RWPE2 (cell line): ENCODE measurements around the gene PSMD8.

Experiments used
- ATAC-seq: fragments of 200-7000 bp; cut with Tn5 transposase; 3 replicates; pipeline ENCODE4 v1.9.1; 2021; ENCODE audit warnings: low read depth
- DNase-seq: peaks from one replicate; pipeline ENCODE4 v3.0.0-alpha.2; 2020; ENCODE audit warnings: low spot score
- H3K27ac ChIP-seq: fragments of 450-650 bp; 2 replicates; pipeline ENCODE4 v1.5.1; 2017; ENCODE audit warnings: mild to moderate bottlenecking; ENCODE audit not compliant: poor library complexity, severe bottlenecking
- H3K27me3 ChIP-seq: fragments of 250-450 bp; sonication (Bioruptor Pico); 2 replicates; pipeline ENCODE4 v1.5.1; 2021; ENCODE audit warnings: mild to moderate bottlenecking, moderate library complexity; ENCODE audit not compliant: insufficient read depth, poor library complexity, severe bottlenecking
- H3K36me3 ChIP-seq: fragments of 250-450 bp; sonication (Bioruptor Pico); 2 replicates; pipeline ENCODE4 v1.5.1; 2020; ENCODE audit warnings: low read depth, mild to moderate bottlenecking, moderate library complexity
- H3K4me1 ChIP-seq: fragments of 250-450 bp; sonication (Bioruptor Pico); 2 replicates; pipeline ENCODE4 v1.5.1; 2021; ENCODE audit warnings: mild to moderate bottlenecking, moderate library complexity; ENCODE audit not compliant: insufficient read depth, poor library complexity, severe bottlenecking
- H3K4me3 ChIP-seq: fragments of 250-450 bp; sonication (Bioruptor Pico); 2 replicates; pipeline ENCODE4 v1.5.1; 2021; ENCODE audit warnings: mild to moderate bottlenecking, moderate library complexity; ENCODE audit not compliant: severe bottlenecking
- H3K9me3 ChIP-seq: fragments of 250-450 bp; sonication (Bioruptor Pico); 2 replicates; pipeline ENCODE4 v1.5.1; 2021; ENCODE audit warnings: mild to moderate bottlenecking, moderate library complexity; ENCODE audit not compliant: severe bottlenecking
- TF ChIP-seq, protein P1 (sequence below): fragments of 450-650 bp; IDR thresholded peaks from one replicate; pipeline ENCODE4 v1.5.1; 2017; ENCODE audit warnings: mild to moderate bottlenecking, moderate library complexity; ENCODE audit not compliant: poor library complexity, severe bottlenecking

PSMD8 gene

DNA sequence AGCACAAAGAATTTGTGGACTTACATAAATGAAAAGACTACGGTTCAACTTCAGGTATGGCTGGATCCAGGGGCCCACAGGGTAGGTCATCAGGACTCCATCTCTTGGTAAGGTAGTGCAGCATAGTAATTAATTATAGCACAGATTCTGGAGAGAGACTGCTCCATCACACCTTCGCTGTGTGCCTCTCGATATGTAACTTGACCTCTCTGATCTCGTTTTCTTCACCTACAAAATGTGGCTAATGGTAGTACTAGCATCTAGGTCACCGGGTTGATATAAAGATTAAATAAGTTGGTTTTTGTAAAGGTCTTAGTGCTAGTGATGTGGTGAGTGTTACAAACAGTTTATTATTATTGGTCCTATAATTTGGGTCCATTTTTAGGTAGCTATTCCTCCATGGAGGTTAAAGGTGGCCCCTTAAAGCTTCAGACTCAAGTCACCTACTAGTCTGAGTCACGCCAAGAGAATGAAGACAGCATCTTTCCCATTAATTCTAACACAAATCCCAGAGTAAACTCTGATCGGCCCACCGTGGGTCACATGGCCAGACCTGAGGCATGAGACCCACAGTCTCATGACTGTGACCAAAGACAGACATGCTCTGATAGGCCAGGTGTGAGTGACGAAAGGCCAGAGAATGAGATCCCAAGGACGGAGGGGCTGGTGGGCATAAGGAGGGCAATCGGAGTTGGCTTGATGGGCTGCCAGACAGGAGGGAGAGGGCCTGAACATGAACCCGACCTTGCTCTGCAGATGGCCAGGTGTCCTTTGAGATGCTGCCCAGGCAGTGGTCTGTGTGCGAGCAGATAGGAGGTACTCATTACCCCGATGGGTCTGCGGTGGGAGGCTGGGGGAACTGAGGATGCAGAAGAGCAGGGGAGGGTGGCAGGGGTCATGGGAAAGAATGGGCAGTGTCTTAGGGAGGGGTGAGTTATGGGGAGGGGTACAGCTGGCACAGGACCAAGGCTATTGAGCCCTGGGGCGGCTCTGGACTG is 18.3 kb upstream of the PSMD8 start:
- H3K27ac ChIP-seq: no peak overlapping the region
- no peaks in the 10 kb centered on the region for H3K4me1 ChIP-seq
- H3K9me3 ChIP-seq: no peaks in the 10 kb centered on the region
- no peak for ATAC-seq
- H3K27me3 ChIP-seq: peaks cover 29% of the 10 kb centered on the region
- no peak overlapping the region for H3K4me3 ChIP-seq
- no peaks in the 10 kb centered on the region for H3K36me3 ChIP-seq
- TF ChIP-seq, protein P1, sequence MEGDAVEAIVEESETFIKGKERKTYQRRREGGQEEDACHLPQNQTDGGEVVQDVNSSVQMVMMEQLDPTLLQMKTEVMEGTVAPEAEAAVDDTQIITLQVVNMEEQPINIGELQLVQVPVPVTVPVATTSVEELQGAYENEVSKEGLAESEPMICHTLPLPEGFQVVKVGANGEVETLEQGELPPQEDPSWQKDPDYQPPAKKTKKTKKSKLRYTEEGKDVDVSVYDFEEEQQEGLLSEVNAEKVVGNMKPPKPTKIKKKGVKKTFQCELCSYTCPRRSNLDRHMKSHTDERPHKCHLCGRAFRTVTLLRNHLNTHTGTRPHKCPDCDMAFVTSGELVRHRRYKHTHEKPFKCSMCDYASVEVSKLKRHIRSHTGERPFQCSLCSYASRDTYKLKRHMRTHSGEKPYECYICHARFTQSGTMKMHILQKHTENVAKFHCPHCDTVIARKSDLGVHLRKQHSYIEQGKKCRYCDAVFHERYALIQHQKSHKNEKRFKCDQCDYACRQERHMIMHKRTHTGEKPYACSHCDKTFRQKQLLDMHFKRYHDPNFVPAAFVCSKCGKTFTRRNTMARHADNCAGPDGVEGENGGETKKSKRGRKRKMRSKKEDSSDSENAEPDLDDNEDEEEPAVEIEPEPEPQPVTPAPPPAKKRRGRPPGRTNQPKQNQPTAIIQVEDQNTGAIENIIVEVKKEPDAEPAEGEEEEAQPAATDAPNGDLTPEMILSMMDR: no peak
- peak; percentile 38 for DNase-seq

DNA sequence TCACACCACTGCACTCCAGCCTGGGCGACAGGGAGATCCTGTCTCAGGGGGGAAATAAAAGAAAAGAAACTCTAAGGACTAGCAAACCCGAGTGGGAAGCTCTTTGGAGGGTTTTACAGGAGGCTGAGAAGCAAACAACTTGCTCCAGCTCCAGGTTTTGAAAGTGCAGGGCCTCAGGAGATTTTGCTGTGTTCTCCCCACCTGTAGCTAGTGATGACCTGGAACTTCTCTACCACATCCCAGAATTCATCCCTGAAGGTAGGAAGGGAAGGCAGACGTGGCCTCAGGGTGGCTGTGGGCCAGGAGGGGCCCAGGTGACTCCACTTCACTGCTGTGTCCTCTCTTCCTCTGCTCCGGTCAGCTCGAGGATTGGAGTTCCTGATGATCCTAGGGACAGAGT is 16.3 kb upstream of the PSMD8 start:
- H3K27me3 ChIP-seq: peaks cover 33% of the 10 kb centered on the region
- no peaks in the 10 kb centered on the region for H3K9me3 ChIP-seq
- TF ChIP-seq, protein P1: no peak

DNA sequence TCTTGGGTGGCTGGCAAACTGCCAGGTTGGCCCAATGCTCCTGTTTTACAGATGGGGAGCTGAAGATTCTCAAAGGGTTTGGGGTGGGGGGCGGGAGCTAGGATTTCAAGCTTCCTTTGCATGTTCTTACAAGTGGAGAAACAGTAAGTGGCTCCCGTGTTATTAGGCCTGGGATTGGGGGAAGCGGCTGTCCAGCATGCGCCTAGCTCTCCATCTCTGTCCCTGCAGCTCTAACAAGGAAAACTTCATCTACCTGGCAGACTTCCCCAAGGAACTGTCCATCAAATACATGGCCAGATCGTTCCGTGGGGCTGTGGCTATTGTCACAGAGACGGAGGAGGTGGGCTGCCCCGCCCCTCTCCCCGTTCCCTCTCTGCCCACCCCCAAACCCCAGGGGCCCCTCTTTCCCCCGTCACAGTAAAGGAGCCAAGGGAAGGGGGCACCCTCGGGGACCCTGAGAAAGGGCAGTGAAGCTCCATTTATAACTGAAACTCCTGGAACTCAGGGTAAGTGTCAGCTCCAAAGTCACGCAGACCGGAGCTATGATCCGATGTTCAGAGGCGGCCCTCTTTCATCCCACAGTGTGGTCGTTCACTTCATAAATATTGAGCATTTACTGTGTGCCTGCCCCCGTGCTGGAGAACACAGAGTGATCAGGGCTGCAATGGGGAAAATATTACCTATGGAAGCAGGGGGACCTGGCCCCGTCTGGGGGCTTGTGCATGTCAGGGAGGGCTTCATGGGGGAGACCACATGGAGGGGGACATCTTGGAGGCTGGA is 14.9 kb upstream of the PSMD8 start:
- ATAC-seq (no peak), DNase-seq (peak; percentile 26)
- Histone ChIP-seq H3K9me3 (no peaks in the 10 kb centered on the region), H3K27ac (no peak overlapping the region), H3K36me3 (no peaks in the 10 kb centered on the region), H3K4me1 (no peaks in the 10 kb centered on the region), H3K4me3 (no peak overlapping the region), H3K27me3 (peaks cover 33% of the 10 kb centered on the region)
- TF ChIP-seq, protein P1: no peak

More for the DNA sequence above, 16.3 kb upstream of the PSMD8 start:
- Histone ChIP-seq H3K4me3 (no peak overlapping the region), H3K4me1 (no peaks in the 10 kb centered on the region), H3K36me3 (no peaks in the 10 kb centered on the region), H3K27ac (no peak overlapping the region)
- ATAC-seq: no peak
- DNase-seq: no peak

DNA sequence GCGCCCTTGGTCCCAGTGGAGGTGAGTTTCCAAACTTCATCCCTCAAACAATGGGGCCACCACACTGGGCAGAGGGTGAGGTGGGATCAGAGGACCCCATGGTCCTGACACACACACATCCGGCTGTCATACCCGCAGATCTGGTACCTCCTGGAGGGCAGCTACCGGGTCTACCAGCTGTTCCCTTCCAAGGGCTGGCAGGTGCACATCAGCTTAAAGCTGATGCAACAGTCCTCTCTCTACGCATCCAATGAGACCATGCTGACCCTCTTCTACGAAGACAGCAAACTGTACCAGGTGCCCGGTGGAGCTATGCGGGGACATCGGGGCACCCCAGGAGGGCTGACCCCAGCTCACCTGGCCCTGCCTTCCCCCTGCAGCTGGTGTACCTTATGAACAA is 14.0 kb upstream of the PSMD8 start:
- Histone ChIP-seq H3K27me3 (peaks cover 33% of the 10 kb centered on the region), H3K4me3 (no peak overlapping the region), H3K4me1 (no peaks in the 10 kb centered on the region), H3K9me3 (no peaks in the 10 kb centered on the region), H3K36me3 (no peaks in the 10 kb centered on the region), H3K27ac (no peak overlapping the region)
- TF ChIP-seq, protein P1: no peak
- ATAC-seq (no peak), DNase-seq (no peak)
